ENCODE data around the gene SLC45A2.

Gene SLC45A2

DNA sequence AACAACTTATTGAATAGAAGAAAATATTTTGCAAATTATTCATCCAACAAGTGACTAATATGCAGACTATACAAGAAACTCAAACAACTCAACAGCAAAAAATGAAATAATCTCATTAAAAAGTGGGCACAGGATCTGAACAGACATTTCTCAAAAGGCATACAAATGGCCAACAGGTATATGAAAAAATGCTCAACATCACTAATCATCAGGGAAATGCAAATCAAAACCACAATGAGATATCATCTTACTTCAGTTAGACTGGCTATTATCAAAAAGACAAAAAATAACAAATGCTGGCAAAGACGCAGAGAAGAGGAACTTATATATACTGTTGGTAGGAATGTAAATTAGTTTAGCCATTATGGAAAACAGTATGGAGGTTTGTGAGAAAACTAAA lies 25.1 kb upstream of the SLC45A2 start:
- H3K4me3 ChIP-seq (ENCODE audit: low read depth, low read length): no peak overlapping the region
- no peak for DNase-seq (ENCODE audit: low read depth)
- TF ChIP-seq CTCF (IDR thresholded peaks at IDR 0.05; ENCODE audit: low read depth, low read length) (no peak), POLR2A (IDR thresholded peaks at IDR 0.05; ENCODE audit: extremely low read depth, insufficient read length) (no peak), MAX (IDR thresholded peaks at IDR 0.05; ENCODE audit: low read depth, low read length) (no peak), MYC (IDR thresholded peaks at IDR 0.05; ENCODE audit: low read depth, low read length) (no peak)

DNA sequence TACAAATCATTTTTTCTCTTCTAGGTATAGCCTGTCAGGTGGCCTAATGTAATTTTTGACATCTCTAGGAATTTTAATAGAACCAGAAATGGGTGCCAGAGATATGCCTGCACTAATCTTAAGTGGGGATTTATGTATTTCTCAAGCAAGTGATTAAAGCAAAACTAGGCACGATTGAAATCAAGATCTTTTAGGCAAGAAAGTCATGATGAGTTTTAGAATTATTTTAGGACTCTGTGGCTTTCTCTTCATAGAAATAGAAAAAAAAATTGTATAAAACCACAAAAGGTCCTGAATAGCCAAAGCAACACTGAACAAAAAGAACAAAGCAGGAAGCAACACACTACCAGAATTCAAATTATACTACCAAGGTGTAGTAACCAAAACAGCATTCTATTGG lies 24.3 kb upstream of the SLC45A2 start:
- H3K4me3 ChIP-seq (ENCODE audit: low read depth, low read length): peak overlapping the region; percentile 94
- DNase-seq (ENCODE audit: low read depth): peak; percentile 20
- TF ChIP-seq CTCF (IDR thresholded peaks at IDR 0.05; ENCODE audit: low read depth, low read length): no peak
- no peak for TF ChIP-seq POLR2A (IDR thresholded peaks at IDR 0.05; ENCODE audit: extremely low read depth, insufficient read length)
- no peak for TF ChIP-seq MYC (IDR thresholded peaks at IDR 0.05; ENCODE audit: low read depth, low read length)
- TF ChIP-seq MAX (IDR thresholded peaks at IDR 0.05; ENCODE audit: low read depth, low read length): no peak

DNA sequence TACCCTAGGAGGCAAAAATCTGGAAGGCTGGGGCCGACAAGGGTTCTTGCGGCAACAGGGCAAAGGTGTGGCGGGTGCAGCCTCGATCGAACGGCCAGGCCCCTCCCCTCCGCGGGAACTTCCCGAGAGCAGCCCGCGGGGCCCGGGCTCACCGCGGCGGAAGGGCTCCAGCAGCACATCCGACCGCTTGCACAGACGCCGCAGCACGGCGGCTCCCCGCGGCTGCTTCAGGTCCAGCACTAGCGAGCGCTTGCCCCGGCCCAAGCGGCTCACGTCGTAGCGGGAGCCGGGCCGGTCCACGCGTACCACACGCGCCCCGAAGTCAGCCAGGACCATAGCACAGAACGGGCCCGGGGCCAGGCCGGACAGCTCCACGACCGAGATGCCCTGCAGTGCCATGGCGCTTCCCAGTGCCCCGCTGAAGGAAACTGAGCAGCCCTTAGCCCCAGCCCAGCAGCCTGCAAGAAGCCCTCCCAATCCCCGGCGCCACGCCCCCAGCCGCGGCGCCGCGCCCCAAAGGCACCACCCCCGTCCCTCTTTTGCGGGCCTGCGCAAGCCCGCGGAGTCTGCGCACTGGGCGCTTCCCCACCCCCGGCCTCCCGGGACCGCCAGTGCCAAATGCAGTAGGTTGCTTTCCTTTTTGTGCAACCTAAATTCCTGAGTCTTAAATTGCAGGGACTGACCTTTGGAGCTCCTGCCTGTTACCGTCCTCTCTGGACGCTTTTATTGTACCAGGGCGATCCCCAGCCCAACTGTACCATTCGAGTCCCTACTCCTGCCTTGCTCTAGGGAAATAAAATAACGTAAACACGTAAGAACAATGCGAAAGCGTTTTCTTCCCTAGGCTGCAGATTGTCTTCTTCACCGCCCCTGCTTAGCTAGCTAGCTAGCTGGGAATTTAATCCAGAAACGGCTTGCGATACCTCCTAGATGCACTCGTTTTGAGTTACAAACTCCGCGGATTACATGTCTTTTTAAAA lies 23.4 kb upstream of the SLC45A2 start, which contains the start of gene AMACR:
AMACR (minus strand) TSS at position 430 of the 980 bp plus-strand sequence; CDS start at position 399, 31 bp downstream.
- TF ChIP-seq CTCF (IDR thresholded peaks at IDR 0.05; ENCODE audit: low read depth, low read length): no peak
- TF ChIP-seq MAX (IDR thresholded peaks at IDR 0.05; ENCODE audit: low read depth, low read length): peak; percentile 51; the same call in 1 of the 2 replicates
- TF ChIP-seq POLR2A (IDR thresholded peaks at IDR 0.05; ENCODE audit: extremely low read depth, insufficient read length): peak; percentile 98
- TF ChIP-seq MYC (IDR thresholded peaks at IDR 0.05; ENCODE audit: low read depth, low read length): 0 out of 2 replicates have a peak, but pooled peaks have one; percentile 3
- peak within 1 kb of the TSS; percentile 94 for H3K4me3 ChIP-seq (ENCODE audit: low read depth, low read length)
- peak; percentile 97 for DNase-seq (ENCODE audit: low read depth)

DNA sequence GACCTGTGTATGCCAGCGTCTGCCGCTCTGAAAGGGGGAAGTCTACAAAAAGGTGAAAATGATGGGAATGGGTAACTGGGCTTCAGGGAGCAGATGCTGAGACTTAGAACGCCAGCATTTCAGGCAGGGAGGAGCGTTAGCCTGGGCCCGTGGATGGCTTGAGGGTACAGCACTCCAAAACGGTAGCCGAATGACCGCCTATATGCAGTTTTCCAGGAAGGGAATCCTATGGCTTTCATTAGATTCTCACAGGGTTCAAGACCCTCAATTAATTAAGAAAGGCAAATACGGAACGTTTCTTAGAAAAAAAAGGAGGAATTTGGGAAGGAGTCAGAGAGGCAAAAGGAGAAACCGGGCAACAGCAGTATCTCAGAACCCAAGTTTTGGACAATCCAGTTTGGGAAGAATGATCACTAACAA lies 22.7 kb upstream of the SLC45A2 start:
- peak; percentile 15 for DNase-seq (ENCODE audit: low read depth)
- no peak; the same call in 1 of the 2 replicates for TF ChIP-seq MYC (IDR thresholded peaks at IDR 0.05; ENCODE audit: low read depth, low read length)
- no peak for TF ChIP-seq POLR2A (IDR thresholded peaks at IDR 0.05; ENCODE audit: extremely low read depth, insufficient read length)
- no peak for TF ChIP-seq CTCF (IDR thresholded peaks at IDR 0.05; ENCODE audit: low read depth, low read length)
- no peak for TF ChIP-seq MAX (IDR thresholded peaks at IDR 0.05; ENCODE audit: low read depth, low read length)
- peak overlapping the region; percentile 94 for H3K4me3 ChIP-seq (ENCODE audit: low read depth, low read length)

GRCh38 chr5:34005681-34006080 lies 21.2 kb upstream of the SLC45A2 start:
- no peak for TF ChIP-seq POLR2A (IDR thresholded peaks at IDR 0.05; ENCODE audit: extremely low read depth, insufficient read length)
- no peak for TF ChIP-seq MAX (IDR thresholded peaks at IDR 0.05; ENCODE audit: low read depth, low read length)
- H3K4me3 ChIP-seq (ENCODE audit: low read depth, low read length): no peak overlapping the region
- DNase-seq (ENCODE audit: low read depth): no peak

GRCh38 chr5:34005211-34005610 lies 20.7 kb upstream of the SLC45A2 start:
- TF ChIP-seq CTCF (IDR thresholded peaks at IDR 0.05; ENCODE audit: low read depth, low read length) (no peak), POLR2A (IDR thresholded peaks at IDR 0.05; ENCODE audit: extremely low read depth, insufficient read length) (no peak), MYC (IDR thresholded peaks at IDR 0.05; ENCODE audit: low read depth, low read length) (no peak), MAX (IDR thresholded peaks at IDR 0.05; ENCODE audit: low read depth, low read length) (no peak)
- no peak overlapping the region for H3K4me3 ChIP-seq (ENCODE audit: low read depth, low read length)
- peak; percentile 29 for DNase-seq (ENCODE audit: low read depth)

All from NB4 (cell line).